ENCODE data around the gene GPR45. TPM values are rescaled to one million over a fixed set of nuclear protein-coding genes. Genes with fewer than 3 reads are reported as not detected.

GPR45 gene
- total and polyA plus RNA-seq, 2 donors (not counting 3 experiments of a cell fraction or from before 2014, with no cell fraction given), result not detected

GRCh38 chr2:105288133-105288532, 46.6 kb downstream of the GPR45 start:
- no TSS peak for BruUV-seq (replicated peaks)
- Histone ChIP-seq H3K36me3 (ENCODE audit: control insufficient read depth in 2 of 2, extremely low read depth in 1 of 2, insufficient read depth in 2 of 2, low read length in 2 of 2) (peaks cover 8 to 23% of the 10 kb centered on the region in 2 experiments), H3K27me3 (ENCODE audit: control insufficient read depth in 2 of 2, insufficient read depth in 2 of 2, low read length in 2 of 2) (no peaks in the 10 kb centered on the region), H3K9ac (replicated peaks; ENCODE audit: extremely low read depth, insufficient read depth, low read length) (no peak overlapping the region), H3K4me1 (ENCODE audit: control insufficient read depth, extremely low read depth, insufficient read depth, low read length) (no peaks in the 10 kb centered on the region), H3K9me1 (replicated peaks; ENCODE audit: control insufficient read depth, extremely low read depth, insufficient read depth, low read length) (no peaks in the 10 kb centered on the region), H3K4me3 (replicated peaks in 1 of 3; ENCODE audit: insufficient read depth in 1 of 3, low read depth in 1 of 3, low read length in 3 of 3) (no peak overlapping the region), H4K20me1 (replicated peaks; ENCODE audit: control insufficient read depth, extremely low read depth, insufficient read depth, low read length) (no peaks in the 10 kb centered on the region), H3K79me2 (ENCODE audit: control insufficient read depth, insufficient read depth, low read length) (peaks cover 5% of the 10 kb centered on the region), H3K27ac (ENCODE audit: insufficient read depth, low read depth, low read length) (no peak overlapping the region), H2AFZ (ENCODE audit: low read depth, low read length) (no peak overlapping the region), H3K9me3 (replicated peaks; ENCODE audit: control insufficient read depth, insufficient read depth, low read length) (no peaks in the 10 kb centered on the region), H3K4me2 (ENCODE audit: insufficient read depth, low read length) (no peak overlapping the region)
- DNase-seq (ENCODE audit: low read depth, low spot score) (no peak), FAIRE-seq (no peak)
- CTCF ChIA-PET, result interaction anchor here (0.6 to 2.3 kb wide), 23 partner anchors 10 to 265 kb away, joined by 3 to 15 read pairs (median 5); partner anchors contain the start of genes C2orf49 and TGFBRAP1
- intact Hi-C loops (cut with micrococcal nuclease), result no loop called here
- POLR2A ChIA-PET, result interaction anchor here (0.6 kb wide), 1 partner anchor 43 kb away, joined by 5 read pairs; no protein-coding TSS in a partner anchor
- no peak for TF ChIP-seq MAX (IDR thresholded peaks at IDR 0.05; ENCODE audit: insufficient read depth, insufficient read length)
- TF ChIP-seq GATA2 (IDR thresholded peaks at IDR 0.05; ENCODE audit: insufficient read depth, insufficient read length, low read depth, low read length), result no peak
- TF ChIP-seq FOS (IDR thresholded peaks at IDR 0.05; ENCODE audit: borderline replicate concordance, insufficient read depth, low read length), result no peak
- TF ChIP-seq, protein P1, sequence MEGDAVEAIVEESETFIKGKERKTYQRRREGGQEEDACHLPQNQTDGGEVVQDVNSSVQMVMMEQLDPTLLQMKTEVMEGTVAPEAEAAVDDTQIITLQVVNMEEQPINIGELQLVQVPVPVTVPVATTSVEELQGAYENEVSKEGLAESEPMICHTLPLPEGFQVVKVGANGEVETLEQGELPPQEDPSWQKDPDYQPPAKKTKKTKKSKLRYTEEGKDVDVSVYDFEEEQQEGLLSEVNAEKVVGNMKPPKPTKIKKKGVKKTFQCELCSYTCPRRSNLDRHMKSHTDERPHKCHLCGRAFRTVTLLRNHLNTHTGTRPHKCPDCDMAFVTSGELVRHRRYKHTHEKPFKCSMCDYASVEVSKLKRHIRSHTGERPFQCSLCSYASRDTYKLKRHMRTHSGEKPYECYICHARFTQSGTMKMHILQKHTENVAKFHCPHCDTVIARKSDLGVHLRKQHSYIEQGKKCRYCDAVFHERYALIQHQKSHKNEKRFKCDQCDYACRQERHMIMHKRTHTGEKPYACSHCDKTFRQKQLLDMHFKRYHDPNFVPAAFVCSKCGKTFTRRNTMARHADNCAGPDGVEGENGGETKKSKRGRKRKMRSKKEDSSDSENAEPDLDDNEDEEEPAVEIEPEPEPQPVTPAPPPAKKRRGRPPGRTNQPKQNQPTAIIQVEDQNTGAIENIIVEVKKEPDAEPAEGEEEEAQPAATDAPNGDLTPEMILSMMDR (IDR thresholded peaks at IDR 0.05; ENCODE audit: extremely low read depth in 1 of 2, insufficient read depth in 1 of 2, low read depth in 1 of 2, low read length in 2 of 2), result no peak
- TF ChIP-seq POLR2AphosphoS5 (IDR thresholded peaks at IDR 0.05; ENCODE audit: insufficient read depth, low read depth, low read length), result no peak
- no peak for TF ChIP-seq JUN (IDR thresholded peaks at IDR 0.05; ENCODE audit: borderline replicate concordance, insufficient read depth, insufficient read length, low read depth)
- TF ChIP-seq POLR2A (IDR thresholded peaks at IDR 0.05; ENCODE audit: low read depth, low read length), result no peak
- TF ChIP-seq EZH2 (IDR thresholded peaks at IDR 0.05; ENCODE audit: borderline replicate concordance, low read depth, low read length, severe bottlenecking), result no peak
- TF ChIP-seq MYC (IDR thresholded peaks at IDR 0.05; ENCODE audit: low read depth, low read length), result no peak
- dilution Hi-C loops (cut with MboI; ENCODE audit: extremely low pct_ligation_motif_present, low sequenced_read_pairs), result no loop called here

Measured in endothelial cell of umbilical vein (primary cell).